Choroid plexus epithelial cell (primary cell): Measurements from ENCODE around the gene POMT2.

Source experiments
- DNase-seq: peaks from one replicate; pipeline ENCODE4 v3.0.0-alpha.2; 2010; ENCODE audit warnings: low read depth
- H3K4me3 ChIP-seq: 2 replicates; pipeline ENCODE4 v1.5.1; 2011; ENCODE audit warnings: low read depth, mild to moderate bottlenecking, control low read depth, low read length, moderate library complexity
- CTCF ChIP-seq: conservative IDR thresholded peaks from 2 replicates; pipeline ENCODE4 v1.5.1; 2011; ENCODE audit warnings: low read depth, mild to moderate bottlenecking, control low read depth, inconsistent platforms, low read length, moderate library complexity

The POMT2 gene

GRCh38 chr14:77303417-77304156, 17.1 kb downstream of the POMT2 start:
- H3K4me3 ChIP-seq = no peak overlapping the region
- TF ChIP-seq CTCF = no peak
- DNase-seq = peak; percentile 97

GRCh38 chr14:77302926-77303325, 17.8 kb downstream of the POMT2 start:
- no peak for TF ChIP-seq CTCF
- peak; percentile 57 for DNase-seq

GRCh38 chr14:77301103-77301502, 19.6 kb downstream of the POMT2 start:
- TF ChIP-seq CTCF = peak; percentile 98
- peak; percentile 95 for DNase-seq
- no peak overlapping the region for H3K4me3 ChIP-seq

More at GRCh38 chr14:77302926-77303325, 17.8 kb downstream of the POMT2 start:
- no peak overlapping the region for H3K4me3 ChIP-seq

- no peak for TF ChIP-seq CTCF
- DNase-seq = no peak
- H3K4me3 ChIP-seq = no peak overlapping the region
These were observed 20.9 kb downstream of the POMT2 start for GRCh38 chr14:77299771-77300170.

DNA sequence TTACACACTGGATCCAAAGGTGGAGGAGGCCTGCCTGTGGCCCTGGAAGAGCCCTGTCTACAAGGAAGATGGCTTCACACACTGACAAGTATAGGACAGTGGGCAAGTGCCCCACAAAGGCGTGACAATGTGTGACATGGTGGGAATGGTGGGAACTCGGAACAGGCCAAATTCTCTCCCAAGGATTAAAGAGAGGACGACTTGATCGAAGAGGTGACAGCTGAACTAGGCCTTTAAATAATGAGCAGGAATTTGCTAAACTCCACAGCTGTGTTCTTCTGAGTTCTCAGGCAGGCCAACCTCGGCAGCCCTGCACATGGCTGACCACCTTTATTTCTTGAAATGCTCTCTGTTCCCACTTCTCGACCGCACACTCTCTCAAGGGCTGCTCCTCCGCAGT, 23.8 kb downstream of the POMT2 start:
- no peak overlapping the region for H3K4me3 ChIP-seq
- no peak for DNase-seq
- TF ChIP-seq CTCF = no peak

GRCh38 chr14:77296155-77296554, 24.5 kb downstream of the POMT2 start:
- H3K4me3 ChIP-seq = no peak overlapping the region
- no peak for TF ChIP-seq CTCF
- peak; percentile 65 for DNase-seq

DNA sequence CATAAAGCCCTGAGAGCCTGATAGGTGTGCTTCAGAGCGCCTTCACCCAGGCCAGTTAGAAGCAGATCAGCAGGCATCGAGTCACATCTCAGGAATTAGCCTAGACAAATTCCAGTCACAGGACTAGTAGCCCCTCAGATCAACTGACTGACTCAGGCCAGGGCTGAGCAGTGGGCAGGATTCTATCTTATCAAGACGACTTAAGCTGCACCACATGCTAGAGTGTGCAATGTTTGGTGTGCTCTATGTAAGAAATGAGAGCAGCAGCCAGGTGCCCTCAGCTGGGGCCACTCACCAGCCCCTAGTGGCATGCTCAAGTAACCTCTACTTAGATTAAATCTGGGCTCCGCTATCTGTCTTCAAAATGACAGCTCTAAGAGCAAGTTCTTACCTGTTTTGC, 30.0 kb downstream of the POMT2 start:
- H3K4me3 ChIP-seq = no peak overlapping the region
- peak; percentile 5 for TF ChIP-seq CTCF
- DNase-seq = peak; percentile 46
